Small intestine (tissue), 7 donors: ENCODE results near the gene PCNT. TPM values are rescaled to one million over a fixed set of nuclear protein-coding genes. Genes with fewer than 3 reads are reported as not detected.

Experiments used
- DNase-seq, 2 donors: peaks; one replicate each; pipeline versions ENCODE4 v3.0.0 to v3.0.0-alpha.2; 2013
- FAIRE-seq: peaks from 2 replicates; lab custom pipeline; 2012; peaks lifted over from hg19 to GRCh38; lab: Jason Lieb, UNC
- H3K27ac ChIP-seq, 3 donors: one replicate each; pipeline ENCODE4 v1.5.1; 2013; ENCODE audit warnings: low read length in 2 of 3, mild to moderate bottlenecking in 2 of 3, control low read depth in 1 of 3, inconsistent platforms in 1 of 3, low read depth in 1 of 3, moderate library complexity in 1 of 3
- H3K27me3 ChIP-seq, 3 donors: one replicate each; pipeline ENCODE4 v1.6.1; 2013; ENCODE audit warnings: low read length in 3 of 3, inconsistent platforms in 1 of 3; ENCODE audit not compliant: control insufficient read depth in 3 of 3, insufficient read depth in 3 of 3
- H3K36me3 ChIP-seq, 3 donors: one replicate each; pipeline ENCODE4 v1.6.1; 2013; ENCODE audit warnings: low read length in 3 of 3, inconsistent platforms in 1 of 3, low read depth in 1 of 3, mild to moderate bottlenecking in 1 of 3, moderate library complexity in 1 of 3; ENCODE audit not compliant: control insufficient read depth in 3 of 3, insufficient read depth in 2 of 3
- H3K4me1 ChIP-seq, 3 donors: one replicate each; pipeline ENCODE4 v1.6.1; 2013; ENCODE audit warnings: low read length in 2 of 3, inconsistent platforms in 1 of 3, low read depth in 1 of 3, mild to moderate bottlenecking in 1 of 3, moderate library complexity in 1 of 3; ENCODE audit not compliant: control insufficient read depth in 3 of 3, insufficient read depth in 2 of 3
- H3K4me3 ChIP-seq, 3 donors: one replicate each; pipeline ENCODE4 v1.5.1; 2013; ENCODE audit warnings: low read length in 3 of 3, control low read depth in 1 of 3, inconsistent platforms in 1 of 3, low read depth in 1 of 3, mild to moderate bottlenecking in 1 of 3, moderate library complexity in 1 of 3
- H3K9me3 ChIP-seq, 2 donors: one replicate each; pipeline ENCODE4 v1.6.1; 2013; ENCODE audit warnings: low read depth in 1 of 2, low read length in 1 of 2; ENCODE audit not compliant: control insufficient read depth in 2 of 2, insufficient read depth in 1 of 2
- WGBS, 3 donors: extraction: QIAGEN DNeasy Blood & Tissue Kit; methylation state at CpG; one replicate each; pipeline ENCODE4 v1.1.7; 2013; 5-methylcytosine and 5-hydroxymethylcytosine counted together
- polyA plus RNA-seq, 4 donors: library from polyadenylated mRNA; stranded (reverse) in 3 of 4; unstranded in 1 of 4; fragments of 200-250 nt in 3 of 4; fragments of 120-200 nt in 1 of 4; gene quantifications; one replicate each; pipeline versions ENCODE4 v1.2.1 to v1.2.3, GENCODE V29; 2013
- donor health status: healthy with polysubstance abuse.
- donor health status: control.
- donor health status: control.
- donor health status: Bipolar disorder and iron deficiency.
- donor health status: healthy.

The PCNT gene
- polyA plus RNA-seq, 4 donors = 9.2 to 15.4 (median 12.9) TPM

DNA sequence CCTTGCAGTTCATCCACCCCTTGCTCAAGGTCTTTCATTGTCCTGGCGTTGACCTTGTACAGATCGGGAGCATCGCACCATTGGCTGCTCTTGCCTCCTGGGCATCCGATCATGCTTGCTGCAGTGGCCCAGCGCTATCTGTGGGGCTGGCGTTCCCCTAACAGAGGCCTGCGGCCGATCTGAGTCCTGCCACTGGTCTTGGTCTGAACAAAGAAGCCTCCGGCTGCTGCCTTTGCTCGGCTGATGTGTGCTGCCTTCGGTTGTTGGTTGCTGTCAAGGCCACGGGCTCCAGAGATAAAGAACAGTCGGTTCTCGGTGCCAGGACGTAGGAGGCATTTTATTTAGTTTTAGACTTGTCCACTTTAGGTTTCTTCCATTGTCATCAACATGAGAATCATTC is 39.0 kb downstream of the PCNT start:
- Histone ChIP-seq H3K4me3 (no peak overlapping the region), H3K4me1 (no peaks in the 10 kb centered on the region), H3K9me3 (no peaks in the 10 kb centered on the region), H3K27ac (no peak overlapping the region), H3K36me3 (peaks cover 6 to 67% (median 12%) of the 10 kb centered on the region in 3 donors), H3K27me3 (no peaks in the 10 kb centered on the region)
- FAIRE-seq (no peak), DNase-seq (no peak)
- WGBS, 3 donors = 89 to 93% (median 93%) methylated on average over 15 of the region's 15 CpGs

DNA sequence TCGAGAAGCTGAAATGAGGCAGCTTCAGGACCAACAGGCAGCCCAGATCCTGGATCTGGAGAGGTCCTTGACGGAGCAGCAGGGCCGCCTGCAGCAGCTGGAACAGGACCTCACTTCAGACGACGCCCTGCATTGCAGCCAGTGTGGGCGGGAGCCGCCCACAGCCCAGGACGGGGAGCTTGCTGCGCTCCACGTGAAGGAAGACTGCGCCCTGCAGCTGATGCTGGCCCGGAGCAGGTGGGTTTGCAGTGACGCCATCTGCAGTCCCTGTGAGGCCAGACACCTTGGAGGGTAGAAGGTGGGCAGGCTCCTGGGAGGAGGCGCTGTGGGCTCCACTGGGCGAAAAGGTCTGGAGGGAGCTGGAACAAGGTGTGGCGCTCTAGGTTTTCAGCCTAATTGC is 39.7 kb downstream of the PCNT start:
- H3K27me3 ChIP-seq = no peaks in the 10 kb centered on the region
- no peak overlapping the region for H3K27ac ChIP-seq
- H3K4me1 ChIP-seq = no peaks in the 10 kb centered on the region
- peaks cover 6 to 66% (median 9%) of the 10 kb centered on the region in 3 donors for H3K36me3 ChIP-seq
- DNase-seq = no peak
- no peak for FAIRE-seq
- WGBS, 3 donors = 92 to 93% (median 93%) methylated on average over 16 of the region's 16 CpGs
- H3K9me3 ChIP-seq = no peaks in the 10 kb centered on the region
- no peak overlapping the region for H3K4me3 ChIP-seq

DNA sequence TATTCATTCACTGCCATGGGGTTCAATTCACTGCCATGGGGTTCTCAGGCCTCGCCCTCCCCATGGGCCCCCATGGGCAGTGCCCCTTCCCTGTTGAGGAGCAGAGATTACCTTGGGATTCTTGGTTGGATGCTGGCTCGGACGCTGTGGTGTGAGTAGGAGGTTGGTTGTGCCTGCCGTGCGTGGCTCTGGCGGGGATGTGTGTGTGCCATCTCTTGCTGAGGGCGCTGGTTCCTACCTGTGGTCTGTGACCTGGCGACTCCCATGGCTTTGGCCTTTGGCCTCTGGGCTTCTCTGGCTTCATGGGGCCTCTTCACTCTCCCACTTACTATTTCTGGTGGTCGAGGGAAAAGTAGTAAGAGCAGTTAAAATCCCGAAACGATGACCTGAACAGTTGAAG is 42.1 kb downstream of the PCNT start:
- no peak overlapping the region for H3K4me3 ChIP-seq
- H3K27ac ChIP-seq = no peak overlapping the region
- H3K27me3 ChIP-seq = no peaks in the 10 kb centered on the region
- H3K9me3 ChIP-seq = no peaks in the 10 kb centered on the region
- no peak for FAIRE-seq
- 94 to 98% (median 96%) methylated on average over 11 of the region's 11 CpGs for whole genome bisulfite sequencing, 3 donors
- peaks cover 8 to 65% (median 9%) of the 10 kb centered on the region in 3 donors for H3K36me3 ChIP-seq
- no peak for DNase-seq
- H3K4me1 ChIP-seq = no peaks in the 10 kb centered on the region

DNA sequence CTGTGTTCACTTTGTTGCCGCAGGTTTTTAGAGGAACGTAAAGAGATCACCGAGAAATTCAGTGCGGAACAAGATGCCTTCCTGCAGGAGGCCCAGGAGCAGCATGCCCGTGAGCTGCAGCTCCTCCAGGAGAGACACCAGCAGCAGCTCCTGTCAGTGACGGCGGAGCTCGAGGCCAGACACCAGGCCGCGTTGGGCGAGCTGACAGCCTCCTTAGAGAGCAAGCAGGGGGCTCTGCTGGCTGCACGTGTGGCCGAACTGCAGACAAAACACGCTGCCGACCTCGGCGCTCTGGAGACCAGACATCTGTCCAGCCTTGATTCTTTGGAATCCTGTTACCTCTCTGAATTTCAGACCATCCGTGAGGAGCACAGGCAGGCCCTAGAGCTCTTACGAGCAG is 42.6 kb downstream of the PCNT start:
- Histone ChIP-seq H3K27ac (no peak overlapping the region), H3K27me3 (no peaks in the 10 kb centered on the region), H3K4me3 (no peak overlapping the region), H3K36me3 (peaks cover 8 to 63% (median 9%) of the 10 kb centered on the region in 3 donors), H3K9me3 (no peaks in the 10 kb centered on the region), H3K4me1 (no peaks in the 10 kb centered on the region)
- DNase-seq (no peak), FAIRE-seq (no peak)
- WGBS, 3 donors = 91 to 95% (median 93%) methylated on average over 19 of the region's 19 CpGs

DNA sequence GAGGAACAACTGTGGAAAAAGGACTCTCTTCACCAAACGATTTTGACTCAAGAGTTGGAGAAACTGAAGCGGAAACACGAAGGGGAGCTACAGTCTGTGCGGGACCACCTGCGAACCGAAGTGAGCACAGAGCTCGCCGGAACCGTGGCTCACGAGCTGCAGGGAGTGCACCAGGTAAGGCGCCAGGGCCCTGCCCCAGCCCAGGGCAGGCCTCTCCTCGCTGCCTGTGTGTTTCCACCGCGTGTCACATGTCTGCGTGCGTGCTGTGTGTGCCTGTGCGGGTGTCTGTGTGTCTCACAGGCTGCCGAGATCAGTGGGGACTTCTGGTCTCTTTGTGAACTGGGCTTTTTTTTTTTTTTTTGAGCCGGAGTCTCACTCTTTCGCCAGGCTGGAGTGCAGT is 43.0 kb downstream of the PCNT start:
- Histone ChIP-seq H3K27me3 (no peaks in the 10 kb centered on the region), H3K4me1 (no peaks in the 10 kb centered on the region), H3K9me3 (no peaks in the 10 kb centered on the region), H3K27ac (no peak overlapping the region), H3K4me3 (no peak overlapping the region), H3K36me3 (peaks cover 8 to 66% (median 9%) of the 10 kb centered on the region in 3 donors)
- 96 to 97% (median 96%) methylated on average over 20 of the region's 20 CpGs for WGBS, 3 donors
- DNase-seq (no peak), FAIRE-seq (no peak)

DNA sequence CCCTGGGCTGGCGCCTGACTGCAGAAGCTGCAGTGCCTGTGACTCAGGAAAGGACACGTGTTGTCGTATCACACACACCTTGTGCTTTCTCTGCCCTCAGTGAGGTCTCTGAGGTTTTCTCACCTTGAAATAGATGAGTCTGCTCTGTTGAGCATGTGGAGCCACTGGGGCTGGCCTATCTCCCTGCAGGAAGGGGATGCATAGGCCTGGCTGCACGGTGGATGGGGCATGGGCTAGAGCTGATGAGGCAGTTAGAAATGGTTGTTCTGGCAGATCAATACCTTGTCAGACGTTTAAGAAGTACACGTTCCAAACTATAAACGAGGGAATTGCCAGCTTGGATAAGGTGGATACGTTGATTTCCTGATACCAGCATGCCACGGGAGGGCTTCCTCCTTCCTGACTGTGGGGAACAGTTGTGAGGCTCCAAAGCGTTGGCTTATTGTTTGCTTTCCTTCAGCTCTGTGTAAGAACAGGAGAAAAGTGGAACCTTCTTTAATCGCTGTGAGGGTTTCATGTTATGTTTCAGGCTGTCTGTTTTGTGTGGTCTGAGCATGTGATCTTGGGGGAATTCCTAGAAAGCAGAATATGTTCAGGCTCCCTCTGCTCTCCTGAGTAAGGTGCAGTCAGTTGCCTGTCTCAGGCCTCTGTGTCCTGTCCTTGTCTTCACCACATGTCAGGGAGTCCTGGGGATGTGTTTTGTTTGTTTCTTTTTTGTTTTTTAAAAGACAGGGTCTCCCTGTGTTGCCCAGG is 44.8 kb downstream of the PCNT start:
- H3K27me3 ChIP-seq = no peaks in the 10 kb centered on the region
- peak overlapping the region in 1 of 3 donors; percentile 34 for H3K27ac ChIP-seq
- no peaks in the 10 kb centered on the region for H3K4me1 ChIP-seq
- FAIRE-seq (no peak), DNase-seq (peak in 1 of 2 donors; percentile 22)
- H3K36me3 ChIP-seq = peaks cover 5 to 58% (median 8%) of the 10 kb centered on the region in 3 donors
- H3K4me3 ChIP-seq = no peak overlapping the region
- H3K9me3 ChIP-seq = no peaks in the 10 kb centered on the region
- WGBS, 3 donors = 62 to 73% (median 66%) methylated on average over 11 of the region's 11 CpGs

DNA sequence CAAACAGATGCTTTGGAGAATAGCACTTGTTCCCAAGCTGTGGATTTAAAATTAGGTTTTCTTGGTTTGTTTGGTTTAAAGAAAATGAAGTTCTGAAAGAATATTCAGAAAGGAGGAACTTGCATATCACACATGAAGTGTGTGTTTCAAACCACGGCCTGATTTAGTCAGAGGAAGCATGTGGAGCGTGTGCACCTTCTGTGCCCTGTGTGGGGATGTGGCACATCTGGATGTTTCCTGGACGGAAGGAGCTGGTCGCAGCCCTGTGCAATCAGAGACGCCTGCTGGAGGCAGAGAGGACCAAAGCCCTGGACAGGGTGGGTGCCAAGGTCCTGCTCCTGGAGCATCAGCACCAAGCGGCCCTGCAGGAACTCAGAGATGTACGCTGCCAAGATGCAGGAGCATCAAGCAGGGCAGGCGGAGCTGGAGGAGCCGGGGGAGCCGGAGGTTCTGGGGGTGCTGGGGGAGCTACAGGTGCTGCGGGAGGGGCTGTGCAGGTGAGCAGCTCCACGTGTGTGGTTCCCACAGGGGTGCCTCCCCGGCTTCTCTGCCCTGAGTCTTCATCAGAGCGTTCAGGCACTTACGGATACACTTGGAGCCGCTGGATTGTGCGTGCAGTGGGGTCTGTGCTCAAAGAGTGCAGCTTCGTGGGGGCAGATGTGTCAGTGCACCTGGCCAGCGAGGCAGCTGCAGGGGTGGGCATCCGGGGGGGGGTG is 45.7 kb downstream of the PCNT start:
- no peaks in the 10 kb centered on the region for H3K4me1 ChIP-seq
- FAIRE-seq = no peak
- H3K27me3 ChIP-seq = no peaks in the 10 kb centered on the region
- H3K36me3 ChIP-seq = peaks cover 0 to 51% (median 8%) of the 10 kb centered on the region in 3 donors
- no peak overlapping the region for H3K27ac ChIP-seq
- WGBS, 3 donors = 85 to 90% (median 87%) methylated on average over 20 of the region's 20 CpGs
- H3K4me3 ChIP-seq = no peak overlapping the region
- DNase-seq = no peak
- H3K9me3 ChIP-seq = no peaks in the 10 kb centered on the region

DNA sequence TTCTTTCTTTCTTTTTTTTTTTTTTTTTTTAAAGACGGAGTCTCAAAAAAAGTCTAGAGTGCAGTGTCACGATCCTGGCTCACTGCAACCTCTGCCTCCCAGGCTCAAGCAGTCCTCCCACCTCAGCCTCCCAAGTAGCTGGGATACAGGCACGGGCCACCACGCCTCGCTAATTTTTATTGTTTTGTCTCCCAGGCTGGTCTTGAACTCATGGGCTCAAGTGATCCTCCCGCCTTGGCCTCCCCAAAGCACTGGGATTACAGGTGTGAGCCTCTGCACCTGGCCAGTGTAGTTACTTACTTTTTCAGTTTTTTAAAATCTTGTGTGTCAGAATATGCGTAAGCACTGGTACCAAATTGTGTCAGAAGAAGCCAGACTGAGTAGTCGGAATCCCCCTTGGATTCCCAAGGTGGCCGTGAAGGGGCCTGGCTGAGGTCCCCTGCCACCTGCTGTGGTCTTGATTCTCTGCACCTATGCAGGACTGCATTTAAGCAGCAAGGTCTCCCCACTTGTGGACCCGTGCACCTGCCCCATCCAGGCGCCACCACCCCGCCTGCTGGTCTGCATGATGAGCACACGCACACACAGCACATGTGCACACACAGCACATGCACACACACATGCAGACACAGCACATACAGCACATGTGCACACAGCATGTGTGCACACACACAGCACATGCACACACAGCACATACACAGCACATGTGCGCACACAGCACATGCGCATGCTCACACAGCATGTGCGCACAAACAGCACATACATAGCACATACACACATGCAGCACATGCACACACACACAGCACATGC is 47.5 kb downstream of the PCNT start:
- Histone ChIP-seq H3K4me3 (no peak overlapping the region), H3K9me3 (no peaks in the 10 kb centered on the region), H3K27me3 (no peaks in the 10 kb centered on the region), H3K36me3 (peaks cover 0 to 45% (median 7%) of the 10 kb centered on the region in 3 donors), H3K27ac (no peak overlapping the region), H3K4me1 (no peaks in the 10 kb centered on the region)
- DNase-seq = no peak
- WGBS, 3 donors = 93 to 95% (median 93%) methylated on average over 15 to 16 of the region's 16 CpGs
- FAIRE-seq = no peak
